HG02885 (cell line): Measurements from ENCODE around the gene PFKFB1.

Experiments used
- ATAC-seq: cut with Tn5 transposase; IDR thresholded peaks from one replicate; pipeline ENCODE4 v1.9.1; 2021; ENCODE audit warnings: mild to moderate bottlenecking; ENCODE audit not compliant: unreplicated experiment, poor library complexity

The PFKFB1 gene

DNA sequence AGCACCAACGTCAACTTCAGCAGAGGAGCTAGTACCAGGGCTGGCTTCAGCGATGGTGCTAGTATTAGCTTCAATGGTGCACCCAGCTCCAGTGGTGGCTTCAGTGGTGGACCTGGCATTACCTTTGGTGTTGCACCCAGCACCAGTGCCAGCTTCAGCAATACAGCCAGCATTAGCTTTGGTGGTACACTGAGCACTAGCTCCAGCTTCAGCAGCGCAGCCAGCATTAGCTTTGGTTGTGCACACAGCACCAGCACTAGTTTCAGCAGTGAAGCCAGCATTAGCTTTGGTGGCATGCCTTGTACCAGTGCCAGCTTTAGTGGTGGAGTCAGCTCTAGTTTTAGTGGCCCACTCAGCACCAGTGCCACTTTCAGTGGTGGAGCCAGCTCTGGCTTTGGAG is 65.1 kb downstream of the PFKFB1 start:
- ATAC-seq, result no peak

DNA sequence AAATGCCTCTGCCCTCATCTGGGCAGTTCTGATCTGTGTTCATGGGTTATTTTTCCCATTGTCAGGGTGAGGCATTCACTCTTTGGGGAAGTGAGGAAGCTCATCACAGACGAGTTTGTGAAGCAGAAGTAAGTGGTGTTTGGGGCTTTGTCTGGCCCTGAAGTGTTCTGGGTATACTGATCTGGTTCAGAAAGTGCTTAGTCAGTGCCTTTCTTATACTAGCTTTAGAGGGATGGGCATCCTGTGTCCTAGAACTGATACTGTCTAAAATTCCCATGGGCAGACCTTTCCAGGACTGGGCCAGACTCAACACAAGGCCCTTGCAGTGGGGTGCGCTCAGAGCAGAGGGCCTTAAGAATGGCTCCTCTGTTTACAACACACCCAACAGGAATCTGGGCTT is 67.0 kb downstream of the PFKFB1 start:
- ATAC-seq, result no peak

DNA sequence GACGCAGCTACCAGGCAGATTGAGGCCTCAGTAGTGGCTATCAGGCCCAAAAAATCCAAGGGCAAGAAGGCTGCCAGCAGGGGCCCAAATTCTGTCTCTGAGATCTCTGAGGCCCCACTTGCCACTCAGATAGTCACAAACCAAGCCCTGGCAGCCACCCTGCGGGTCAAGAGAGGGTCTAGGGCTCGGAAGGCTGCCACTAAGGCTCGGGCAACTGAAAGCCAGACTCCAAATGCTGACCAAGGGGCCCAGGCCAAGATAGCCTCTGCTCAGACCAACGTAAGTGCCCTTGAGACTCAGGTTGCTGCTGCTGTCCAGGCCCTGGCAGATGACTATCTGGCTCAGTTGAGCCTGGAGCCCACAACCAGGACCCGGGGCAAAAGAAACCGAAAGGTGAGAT is 70.6 kb downstream of the PFKFB1 start:
- ATAC-seq, result no peak

DNA sequence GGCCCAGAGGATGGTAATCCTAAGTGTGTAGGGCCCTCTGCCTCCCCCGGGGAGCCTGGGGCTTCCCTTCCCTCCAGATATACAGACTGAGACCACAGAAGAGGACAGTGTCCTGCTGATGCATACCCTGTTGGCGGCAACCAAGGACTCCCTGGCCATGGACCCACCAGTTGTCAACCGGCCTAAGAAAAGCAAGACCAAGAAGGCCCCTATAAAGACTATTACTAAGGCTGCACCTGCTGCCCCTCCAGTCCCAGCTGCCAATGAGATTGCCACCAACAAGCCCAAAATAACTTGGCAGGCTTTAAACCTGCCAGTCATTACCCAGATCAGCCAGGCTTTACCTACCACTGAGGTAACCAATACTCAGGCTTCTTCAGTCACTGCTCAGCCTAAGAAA is 71.4 kb downstream of the PFKFB1 start:
- no peak for ATAC-seq

DNA sequence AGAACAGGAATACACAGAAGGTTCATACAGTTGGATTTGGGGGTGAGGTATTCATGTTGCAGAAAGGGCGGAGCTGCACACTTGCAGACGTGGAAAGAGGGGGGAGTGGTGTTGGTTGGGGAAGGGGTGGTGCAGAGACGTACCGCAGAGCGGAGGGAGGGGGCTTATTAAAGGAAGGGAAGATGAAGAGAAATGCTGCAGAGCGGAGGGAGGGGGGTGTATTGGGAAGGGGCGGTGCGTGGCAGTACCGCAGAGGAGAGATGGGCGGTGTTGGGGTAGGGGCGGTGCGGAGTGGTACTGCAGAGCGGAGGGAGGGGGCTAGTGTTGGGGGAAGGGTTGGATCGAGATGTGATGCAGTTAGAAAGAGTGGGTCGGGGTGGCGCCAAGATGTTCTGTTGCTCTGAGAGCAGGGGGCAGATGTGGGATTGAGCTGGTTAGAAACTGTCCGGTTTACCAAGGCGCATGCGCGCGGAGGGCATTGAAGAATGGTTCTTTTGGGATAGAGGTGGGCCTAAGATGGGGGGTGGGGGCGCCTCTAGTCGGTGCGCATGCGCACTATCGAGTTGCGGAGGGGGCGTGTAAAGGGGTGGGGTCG is 72.5 kb downstream of the PFKFB1 start:
- ATAC-seq, result no peak

DNA sequence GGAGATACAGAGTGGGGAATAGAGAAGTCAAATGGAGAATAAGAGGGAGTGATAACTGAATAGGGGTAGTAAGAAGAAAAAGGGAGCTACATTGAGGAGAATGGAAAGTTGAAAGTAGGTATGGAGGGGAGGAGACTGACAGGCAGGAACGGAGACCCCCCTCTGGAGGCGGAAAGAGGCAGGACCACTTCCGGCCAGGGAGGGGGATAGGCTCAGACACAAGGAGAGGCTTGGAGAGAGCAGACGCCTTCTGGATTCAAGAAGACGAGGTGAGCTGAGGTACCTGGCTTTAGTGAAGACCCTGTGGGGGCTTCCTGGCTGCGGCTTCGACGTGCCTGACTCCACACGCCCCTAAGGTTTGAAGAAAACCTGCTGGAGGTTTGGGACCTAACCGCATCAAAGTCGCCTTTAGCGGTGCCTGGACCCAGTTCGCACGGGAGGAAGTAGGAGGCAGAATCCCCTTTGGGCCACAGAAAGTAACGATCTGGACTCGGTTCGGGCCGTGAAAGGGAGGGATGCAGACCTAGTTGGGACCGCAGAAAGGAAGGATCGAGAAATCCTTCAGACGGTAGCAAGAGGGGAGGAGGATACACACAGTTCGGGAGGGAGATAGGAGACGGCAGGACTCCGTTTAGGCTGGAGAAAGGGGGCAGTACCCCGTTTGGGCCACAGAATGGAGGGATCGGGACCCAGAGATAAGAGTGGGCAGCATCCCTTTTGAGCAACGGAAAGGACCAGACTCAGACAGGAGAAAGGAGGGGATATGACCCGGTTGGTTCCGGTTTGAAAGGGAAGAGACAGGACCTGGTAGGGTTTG is 73.2 kb downstream of the PFKFB1 start, which contains the start of gene TRO:
Gene TRO, plus strand, starts transcription at position 215 of the 817 bp plus-strand sequence. CDS start 1,423 bp downstream, outside the sequence.
- no peak for ATAC-seq

DNA sequence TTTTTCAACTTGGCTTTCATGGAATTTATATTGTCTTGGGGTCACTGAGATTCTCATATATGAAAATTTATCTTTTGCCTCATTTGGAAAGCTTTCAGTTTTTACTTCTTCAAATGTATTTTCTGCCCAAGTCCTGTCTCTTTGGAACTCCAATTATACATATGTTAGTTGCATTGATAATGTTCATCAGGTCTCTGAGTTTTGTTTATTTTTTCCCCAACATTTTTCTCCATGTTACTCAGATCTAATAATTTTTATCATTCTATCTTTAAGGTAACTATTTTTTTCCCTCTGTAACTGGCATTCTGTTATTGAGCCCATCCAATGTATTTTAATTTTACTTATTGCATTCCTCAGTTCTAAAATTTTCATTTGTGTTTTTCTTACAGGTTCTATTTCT is 84.0 kb downstream of the PFKFB1 start:
- ATAC-seq, result no peak

DNA sequence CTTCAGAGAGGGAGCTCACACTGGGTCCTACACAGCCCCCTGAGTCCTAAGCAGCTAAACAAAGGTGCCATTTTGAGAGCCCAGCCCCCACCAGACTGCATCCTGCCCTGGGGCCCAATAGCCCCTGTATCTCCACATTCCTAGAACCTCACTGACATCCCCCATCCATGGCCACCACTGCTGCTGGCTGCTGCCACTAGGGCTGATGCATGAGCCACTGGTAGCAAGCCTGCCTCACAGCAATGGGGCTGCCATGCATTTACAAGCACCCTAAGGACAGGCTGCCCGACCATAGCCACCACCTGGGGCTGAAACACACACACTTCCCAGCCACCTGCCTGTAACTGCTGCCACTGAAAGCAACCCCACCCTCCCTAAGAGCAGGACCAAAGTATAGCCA is 99.8 kb downstream of the PFKFB1 start:
- no peak for ATAC-seq

DNA sequence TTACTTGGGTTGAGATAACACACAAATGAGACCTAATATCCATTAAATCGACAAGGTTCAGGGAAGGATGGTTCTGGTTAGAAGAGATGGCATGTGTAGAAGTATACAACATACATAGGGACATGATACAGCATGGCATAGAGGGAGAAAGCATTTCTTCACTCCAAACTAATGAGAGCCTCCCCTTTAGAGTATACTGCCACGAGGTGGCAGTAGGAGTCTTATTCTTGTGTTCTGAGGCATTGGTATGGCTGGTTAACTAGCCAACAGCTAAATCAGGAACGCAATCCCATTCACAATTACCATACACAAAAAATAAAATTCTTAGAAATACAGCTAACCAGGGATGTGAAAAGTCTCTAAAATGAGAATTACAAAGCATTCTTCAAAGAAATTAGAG is 102.4 kb downstream of the PFKFB1 start:
- ATAC-seq, result no peak

DNA sequence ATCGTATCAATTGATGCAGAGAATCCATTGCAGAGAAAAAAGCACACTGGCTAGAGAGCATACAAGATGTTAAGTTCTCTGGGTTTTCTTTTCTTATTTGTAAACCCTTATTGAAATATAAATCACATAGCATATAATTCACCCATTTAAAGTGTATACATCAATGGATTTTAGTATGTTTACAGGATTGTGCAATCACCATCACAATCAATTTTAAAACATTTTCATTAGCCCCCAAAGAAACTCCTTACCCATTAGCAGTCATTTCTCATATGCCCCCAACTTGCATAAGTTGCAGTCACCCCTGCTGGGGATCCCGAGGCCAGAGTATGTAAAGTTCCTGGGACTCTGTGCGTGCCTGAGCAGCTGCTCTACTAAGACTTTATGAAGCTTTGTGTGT is 108.2 kb downstream of the PFKFB1 start:
- ATAC-seq, result no peak
